ENCODE measurements around the gene VTN.

- TF ChIP-seq POLR2A (IDR thresholded peaks at IDR 0.05; ENCODE audit: low read length) (no peak), GATA1 (IDR thresholded peaks at IDR 0.05; ENCODE audit: low read depth, low read length) (no peak)
These were observed 26.6 kb upstream of the VTN start for GRCh38 chr17:28396635-28397239.

Measured in erythroblast (primary cell).